Ishikawa (cell line): ENCODE measurements around the gene PARP9.

Experiments
- CEBPB ChIP-seq: IDR thresholded peaks from 2 replicates; pipeline ENCODE4 v1.6.1; 2012
- CREB1 ChIP-seq: IDR thresholded peaks from 2 replicates; pipeline ENCODE4 v1.6.1; 2012; ENCODE audit warnings: low read depth
- EGR1 ChIP-seq: IDR thresholded peaks from 2 replicates; pipeline ENCODE4 v1.6.1; 2012
- EP300 ChIP-seq: IDR thresholded peaks from 2 replicates; pipeline ENCODE4 v1.6.1; 2012; ENCODE audit warnings: borderline replicate concordance
- FOXM1 ChIP-seq: IDR thresholded peaks from 2 replicates; pipeline ENCODE4 v1.6.1; 2012; ENCODE audit warnings: low read depth, borderline replicate concordance
- MAX ChIP-seq: IDR thresholded peaks from 2 replicates; pipeline ENCODE4 v1.6.1; 2012
- NFIC ChIP-seq: IDR thresholded peaks from 2 replicates; pipeline ENCODE4 v1.6.1; 2012
- RAD21 ChIP-seq: IDR thresholded peaks from 2 replicates; pipeline ENCODE4 v1.6.1; 2012; ENCODE audit warnings: low read depth
- TAF1 ChIP-seq: IDR thresholded peaks from 2 replicates; pipeline ENCODE4 v1.6.1; 2012; ENCODE audit warnings: low read depth, mild to moderate bottlenecking
- TCF12 ChIP-seq: IDR thresholded peaks from 2 replicates; pipeline ENCODE4 v1.6.1; 2012; ENCODE audit warnings: low read depth
- TEAD4 ChIP-seq: IDR thresholded peaks from 2 replicates; pipeline ENCODE4 v1.6.1; 2012
- USF1 ChIP-seq: IDR thresholded peaks from 2 replicates; pipeline ENCODE4 v1.6.1; 2012
- YY1 ChIP-seq: IDR thresholded peaks from 2 replicates; pipeline ENCODE4 v1.6.1; 2012; ENCODE audit warnings: low read depth
- ZBTB7A ChIP-seq: IDR thresholded peaks from 2 replicates; pipeline ENCODE4 v1.6.1; 2012; ENCODE audit warnings: low read depth
- TF ChIP-seq, protein P1 (sequence below): IDR thresholded peaks from 2 replicates; pipeline ENCODE4 v1.6.1; 2012; ENCODE audit warnings: low read depth, mild to moderate bottlenecking

The PARP9 gene

DNA sequence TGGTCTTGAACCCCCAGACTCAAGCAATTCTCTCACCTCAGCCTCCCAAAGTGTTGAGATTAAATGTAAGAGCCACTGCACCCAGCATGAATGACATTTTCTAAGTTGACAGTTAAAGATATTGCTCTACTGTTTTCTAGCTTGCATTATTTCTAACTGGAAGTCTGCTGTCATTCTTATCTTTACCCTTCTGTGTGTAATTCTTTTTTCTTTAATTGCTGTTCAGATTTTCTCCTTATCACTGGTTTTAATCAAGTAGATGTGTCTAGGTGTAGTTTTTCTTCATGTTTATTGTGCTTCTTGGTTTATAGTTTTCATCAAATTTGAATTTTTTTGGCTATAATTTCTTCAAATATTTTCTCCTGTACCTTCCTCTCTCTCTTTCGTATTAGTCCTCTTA is 18.3 kb upstream of the PARP9 start:
- TF ChIP-seq TAF1 = no peak
- no peak for TF ChIP-seq CEBPB
- no peak for TF ChIP-seq EGR1
- TF ChIP-seq USF1 = no peak
- no peak for TF ChIP-seq FOXM1
- TF ChIP-seq RAD21 = no peak
- TF ChIP-seq, protein P1, sequence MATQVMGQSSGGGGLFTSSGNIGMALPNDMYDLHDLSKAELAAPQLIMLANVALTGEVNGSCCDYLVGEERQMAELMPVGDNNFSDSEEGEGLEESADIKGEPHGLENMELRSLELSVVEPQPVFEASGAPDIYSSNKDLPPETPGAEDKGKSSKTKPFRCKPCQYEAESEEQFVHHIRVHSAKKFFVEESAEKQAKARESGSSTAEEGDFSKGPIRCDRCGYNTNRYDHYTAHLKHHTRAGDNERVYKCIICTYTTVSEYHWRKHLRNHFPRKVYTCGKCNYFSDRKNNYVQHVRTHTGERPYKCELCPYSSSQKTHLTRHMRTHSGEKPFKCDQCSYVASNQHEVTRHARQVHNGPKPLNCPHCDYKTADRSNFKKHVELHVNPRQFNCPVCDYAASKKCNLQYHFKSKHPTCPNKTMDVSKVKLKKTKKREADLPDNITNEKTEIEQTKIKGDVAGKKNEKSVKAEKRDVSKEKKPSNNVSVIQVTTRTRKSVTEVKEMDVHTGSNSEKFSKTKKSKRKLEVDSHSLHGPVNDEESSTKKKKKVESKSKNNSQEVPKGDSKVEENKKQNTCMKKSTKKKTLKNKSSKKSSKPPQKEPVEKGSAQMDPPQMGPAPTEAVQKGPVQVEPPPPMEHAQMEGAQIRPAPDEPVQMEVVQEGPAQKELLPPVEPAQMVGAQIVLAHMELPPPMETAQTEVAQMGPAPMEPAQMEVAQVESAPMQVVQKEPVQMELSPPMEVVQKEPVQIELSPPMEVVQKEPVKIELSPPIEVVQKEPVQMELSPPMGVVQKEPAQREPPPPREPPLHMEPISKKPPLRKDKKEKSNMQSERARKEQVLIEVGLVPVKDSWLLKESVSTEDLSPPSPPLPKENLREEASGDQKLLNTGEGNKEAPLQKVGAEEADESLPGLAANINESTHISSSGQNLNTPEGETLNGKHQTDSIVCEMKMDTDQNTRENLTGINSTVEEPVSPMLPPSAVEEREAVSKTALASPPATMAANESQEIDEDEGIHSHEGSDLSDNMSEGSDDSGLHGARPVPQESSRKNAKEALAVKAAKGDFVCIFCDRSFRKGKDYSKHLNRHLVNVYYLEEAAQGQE = no peak
- no peak for TF ChIP-seq MAX
- no peak for TF ChIP-seq EP300
- no peak for TF ChIP-seq ZBTB7A
- no peak for TF ChIP-seq TCF12
- TF ChIP-seq TEAD4 = no peak
- no peak for TF ChIP-seq NFIC

DNA sequence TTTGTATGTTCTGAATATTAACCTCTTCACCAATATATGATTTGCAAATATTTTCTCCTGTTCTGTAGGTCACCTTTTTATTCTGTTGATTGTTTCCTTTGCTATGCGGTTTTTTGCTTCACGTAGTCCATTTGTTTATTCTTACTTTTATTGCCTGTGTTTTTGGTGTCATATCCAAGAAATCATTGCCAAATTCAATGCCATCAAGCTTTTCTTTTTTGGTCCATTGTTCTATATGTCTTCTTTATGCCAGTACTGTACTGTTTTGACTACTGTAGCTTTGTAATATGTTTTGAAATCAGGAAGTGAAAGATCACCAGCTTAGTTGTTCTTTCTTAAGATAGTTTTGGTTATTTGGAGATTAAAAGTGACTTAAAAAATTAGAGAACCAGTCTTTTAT is 17.5 kb upstream of the PARP9 start:
- TF ChIP-seq FOXM1 (no peak), CEBPB (no peak), ZBTB7A (no peak)

- TF ChIP-seq NFIC = no peak
- TF ChIP-seq EGR1 = no peak
- TF ChIP-seq CEBPB = no peak
- no peak for TF ChIP-seq TAF1
- no peak for TF ChIP-seq CREB1
- TF ChIP-seq USF1 = no peak
- no peak for TF ChIP-seq MAX
- TF ChIP-seq FOXM1 = no peak
- TF ChIP-seq TCF12 = no peak
- no peak for TF ChIP-seq TEAD4
- TF ChIP-seq RAD21 = no peak
- TF ChIP-seq, protein P1 = no peak
- TF ChIP-seq YY1 = no peak
- TF ChIP-seq EP300 = no peak
- no peak for TF ChIP-seq ZBTB7A
These were observed 16.4 kb upstream of the PARP9 start for GRCh38 chr3:122580470-122580869.

GRCh38 chr3:122578069-122578740 is 14.1 kb upstream of the PARP9 start:
- TF ChIP-seq CEBPB (no peak), RAD21 (no peak), USF1 (no peak), NFIC (no peak), CREB1 (no peak), EP300 (no peak), TAF1 (no peak)

DNA sequence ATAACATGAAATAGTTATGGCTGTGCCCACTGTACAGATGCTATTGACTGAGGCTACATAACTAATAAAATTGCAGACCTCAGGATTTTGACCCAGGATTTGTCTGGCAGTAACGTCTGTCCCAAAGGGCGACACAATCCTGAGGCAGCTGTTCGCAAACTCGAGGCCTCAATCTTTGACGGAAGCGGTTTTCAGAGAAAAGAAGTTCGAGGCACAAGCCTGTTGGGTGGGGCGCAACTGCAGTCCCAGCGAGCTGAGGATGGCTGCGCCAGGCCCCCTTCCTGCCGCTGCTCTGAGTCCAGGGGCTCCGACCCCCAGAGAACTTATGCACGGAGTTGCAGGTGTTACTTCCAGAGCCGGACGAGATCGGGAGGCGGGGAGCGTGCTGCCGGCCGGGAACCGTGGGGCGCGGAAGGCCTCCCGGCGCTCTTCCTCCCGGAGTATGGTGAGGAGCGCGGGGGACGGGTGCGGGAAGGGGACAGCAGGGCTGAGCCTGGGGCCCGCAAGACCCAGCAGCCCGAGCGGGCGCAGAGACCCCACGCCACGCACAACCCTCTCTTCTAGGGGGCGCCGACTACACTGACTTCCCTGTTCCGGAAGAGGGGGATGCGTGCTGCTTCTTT is 13.4 kb upstream of the PARP9 start, which contains the start of gene PARP15:
Gene PARP15, plus strand, starts transcription at position 242 of the 623 bp plus-strand sequence. Its CDS starts 18 bp downstream, at position 260.
- no peak for TF ChIP-seq YY1
- TF ChIP-seq EP300 = no peak
- no peak for TF ChIP-seq EGR1
- no peak for TF ChIP-seq NFIC
- TF ChIP-seq CEBPB = no peak
- TF ChIP-seq TEAD4 = no peak
- TF ChIP-seq CREB1 = no peak
- no peak for TF ChIP-seq ZBTB7A
- no peak for TF ChIP-seq TAF1
- TF ChIP-seq, protein P1 = no peak
- TF ChIP-seq USF1 = no peak
- no peak for TF ChIP-seq FOXM1
- no peak for TF ChIP-seq MAX
- TF ChIP-seq RAD21 = no peak
- TF ChIP-seq TCF12 = no peak
